NCI-H82 treated with DMSO at 0.1 percent for 48 hours (cell line): ENCODE measurements around the gene VPS13D.

ENCODE experiments used
- DNase-seq: peaks from one replicate; lab custom pipeline; 2025; ENCODE audit not compliant: unreplicated experiment; lab: John Stamatoyannopoulos, UW

VPS13D gene

DNA sequence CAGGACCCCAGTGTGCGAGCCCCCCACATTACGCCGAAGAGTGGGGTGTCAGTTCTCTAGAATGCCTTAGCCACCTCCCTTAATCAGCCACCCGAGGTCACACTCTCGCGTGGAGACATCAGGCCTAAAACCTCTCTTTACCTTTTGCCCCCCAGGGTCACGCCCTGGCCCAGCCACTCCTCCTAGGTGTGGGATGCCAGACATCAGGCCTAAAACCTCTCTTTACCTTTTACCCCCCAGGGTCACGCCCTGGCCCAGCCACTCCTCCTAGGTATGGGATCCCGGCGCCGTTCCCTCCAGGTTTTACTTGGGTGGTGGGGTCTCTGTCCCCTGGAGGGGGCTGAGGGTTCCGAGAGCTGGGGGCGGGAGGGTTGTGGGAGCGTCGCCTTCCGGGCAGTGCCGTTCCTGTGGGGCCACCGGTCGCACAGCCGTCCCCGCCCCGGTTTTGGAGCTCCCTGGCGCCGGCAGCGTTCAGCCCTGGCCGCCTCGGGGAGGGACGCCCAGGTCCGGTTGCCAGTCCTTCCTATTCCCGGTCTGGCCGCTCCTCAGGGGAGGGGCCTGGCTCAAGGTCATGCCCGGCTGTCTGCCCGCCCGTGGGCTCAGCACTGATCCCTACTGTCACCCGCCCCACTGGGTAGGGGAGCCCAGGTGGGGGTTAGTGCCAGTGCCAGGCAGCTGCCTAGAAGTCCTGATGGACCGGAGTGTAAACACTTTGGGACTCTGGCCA lies 882 bp downstream of the VPS13D start:
- DNase-seq = no peak

DNA sequence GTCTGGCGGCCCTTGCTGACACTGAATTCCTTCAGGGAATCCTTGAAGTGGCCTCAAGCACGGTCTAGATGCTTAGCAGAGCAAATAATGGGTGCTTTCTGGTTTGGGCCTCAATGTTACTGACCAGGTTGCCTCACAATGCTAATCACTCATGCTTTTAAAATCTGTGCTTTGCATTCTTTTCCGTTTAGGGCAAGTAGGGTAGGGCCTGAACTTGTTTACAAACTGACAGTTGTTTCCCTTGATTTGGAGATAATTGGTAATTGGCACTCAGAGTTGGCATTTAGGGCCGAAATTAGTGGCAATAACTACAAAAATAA lies 1.4 kb downstream of the VPS13D start:
- no peak for DNase-seq

DNA sequence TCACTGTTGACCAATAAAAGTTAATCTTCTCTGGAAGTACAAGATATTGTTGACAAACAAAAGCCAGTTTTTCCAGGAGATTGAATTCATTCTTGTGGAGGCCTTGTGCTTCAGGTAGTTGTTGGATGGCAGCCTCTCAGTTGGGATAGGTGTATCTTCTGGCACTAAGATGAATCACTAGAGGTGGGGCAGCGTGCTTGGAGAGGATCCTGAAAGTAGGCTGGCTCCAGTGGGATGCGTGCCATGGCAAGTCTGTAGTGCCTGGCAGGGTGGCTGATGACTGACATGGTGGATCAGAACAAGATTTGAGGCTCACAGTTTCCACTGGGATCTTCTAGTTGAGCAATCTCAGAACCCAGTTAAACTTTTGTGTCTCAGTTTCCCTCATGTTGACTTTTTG lies 2.4 kb downstream of the VPS13D start:
- DNase-seq = no peak

DNA sequence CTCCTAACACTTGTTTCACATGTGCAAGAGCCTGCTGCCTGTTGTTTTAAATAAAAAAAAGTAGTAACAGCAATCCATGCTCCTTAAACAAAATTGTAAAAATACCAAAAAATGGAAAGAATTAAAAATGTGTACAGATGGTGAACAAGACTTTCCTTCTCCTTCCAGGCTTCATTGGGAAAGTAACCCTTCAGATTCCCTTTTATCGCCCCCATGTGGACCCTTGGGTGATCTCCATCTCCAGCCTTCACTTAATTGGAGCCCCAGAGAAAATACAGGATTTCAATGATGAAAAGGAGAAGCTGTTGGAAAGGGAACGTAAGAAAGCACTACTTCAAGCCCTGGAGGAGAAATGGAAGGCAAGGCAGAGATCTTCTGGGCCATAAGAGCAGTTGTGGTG lies 14.2 kb downstream of the VPS13D start:
- no peak for DNase-seq

DNA sequence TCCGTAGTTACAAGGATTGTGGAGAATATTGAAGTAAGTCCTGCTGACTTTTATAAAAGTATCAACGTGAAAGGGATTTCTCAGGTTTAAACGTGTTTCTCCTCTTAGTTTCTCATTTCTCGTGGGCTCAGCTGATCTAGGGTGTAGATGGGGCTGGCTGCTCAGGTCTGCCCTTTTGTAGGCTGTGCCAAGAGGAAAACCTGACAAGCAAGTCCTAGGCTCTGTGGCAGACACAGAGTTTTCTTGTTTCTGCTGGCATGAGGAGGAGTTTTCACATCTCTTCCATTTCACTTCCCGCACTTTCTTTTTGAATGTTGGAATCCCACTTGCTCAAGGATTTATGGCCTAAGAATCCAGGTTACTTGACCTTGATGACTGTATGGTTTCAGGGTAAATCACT lies 14.8 kb downstream of the VPS13D start:
- DNase-seq = no peak

DNA sequence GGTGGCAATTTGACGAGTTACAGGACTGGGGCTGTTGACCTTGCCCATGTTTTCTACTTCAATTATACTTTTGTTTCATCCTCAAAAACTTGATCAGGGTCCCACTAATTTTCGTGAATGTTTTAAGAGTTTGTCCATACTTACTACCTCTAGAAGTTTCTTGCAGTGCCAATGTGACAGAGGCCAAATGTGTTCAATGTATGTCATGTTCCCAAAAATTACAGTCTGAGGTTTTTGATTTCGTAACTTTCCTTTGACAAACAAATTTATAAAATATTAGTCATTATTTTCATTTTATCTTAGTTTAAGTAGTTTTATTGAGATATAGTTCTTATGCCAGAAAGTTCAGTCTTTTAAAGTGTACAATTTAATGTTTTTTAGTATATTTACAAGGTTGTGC lies 15.3 kb downstream of the VPS13D start:
- no peak for DNase-seq

DNA sequence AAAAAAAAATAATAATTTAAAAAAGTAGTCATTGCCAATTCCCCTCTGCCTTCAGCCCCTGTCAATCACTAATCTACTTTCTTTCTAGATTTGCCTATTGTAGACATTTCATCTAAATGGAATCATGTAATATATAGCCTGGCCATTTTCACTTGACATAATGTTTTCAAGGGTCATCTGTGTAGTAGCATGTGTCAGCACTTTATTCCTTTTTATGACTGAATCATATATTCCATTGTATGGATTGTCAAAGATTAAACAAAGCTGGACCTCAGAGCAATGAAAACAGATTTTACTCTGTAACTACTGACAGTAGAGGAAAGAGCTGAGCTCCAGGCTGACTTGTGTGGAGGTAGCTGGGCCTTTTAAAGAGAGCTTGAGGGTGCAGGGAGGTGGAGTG lies 15.9 kb downstream of the VPS13D start:
- no peak for DNase-seq

DNA sequence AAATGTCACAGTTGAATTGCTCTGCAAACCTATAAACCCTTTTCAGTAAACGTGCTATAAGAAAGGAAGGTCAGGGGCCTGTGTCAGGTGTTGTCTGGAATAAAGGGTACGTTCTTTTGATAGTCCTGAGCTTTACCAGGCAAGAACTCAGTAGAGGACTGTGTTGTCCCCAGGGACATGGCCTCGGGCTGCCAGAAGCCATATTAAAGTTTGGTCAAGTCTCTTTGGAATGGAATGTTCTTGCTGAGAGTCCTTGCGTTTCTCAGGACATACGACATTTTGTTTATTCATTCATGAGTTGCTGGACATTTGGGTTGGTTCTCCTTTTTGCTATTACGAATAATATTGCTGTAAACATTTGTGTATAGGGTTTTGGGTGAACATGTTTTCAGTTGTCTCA lies 16.8 kb downstream of the VPS13D start:
- no peak for DNase-seq

DNA sequence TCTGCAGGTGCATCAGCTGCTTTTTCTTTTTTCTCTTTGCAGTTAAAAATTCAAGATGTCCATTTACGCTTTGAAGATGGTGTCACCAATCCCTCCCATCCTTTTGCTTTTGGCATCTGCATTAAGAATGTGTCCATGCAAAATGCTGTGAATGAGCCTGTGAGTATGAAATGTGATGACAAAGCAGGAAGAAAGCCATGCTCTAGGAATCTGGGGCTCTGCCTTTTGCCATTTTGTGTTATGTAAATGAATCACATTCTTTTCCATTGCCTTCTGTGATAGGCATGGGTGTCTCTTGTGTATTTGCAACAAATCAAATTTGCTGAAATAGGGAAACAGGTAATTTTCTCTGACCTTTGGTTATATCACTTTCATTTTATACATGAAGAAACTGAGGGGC lies 19.4 kb downstream of the VPS13D start:
- no peak for DNase-seq

DNA sequence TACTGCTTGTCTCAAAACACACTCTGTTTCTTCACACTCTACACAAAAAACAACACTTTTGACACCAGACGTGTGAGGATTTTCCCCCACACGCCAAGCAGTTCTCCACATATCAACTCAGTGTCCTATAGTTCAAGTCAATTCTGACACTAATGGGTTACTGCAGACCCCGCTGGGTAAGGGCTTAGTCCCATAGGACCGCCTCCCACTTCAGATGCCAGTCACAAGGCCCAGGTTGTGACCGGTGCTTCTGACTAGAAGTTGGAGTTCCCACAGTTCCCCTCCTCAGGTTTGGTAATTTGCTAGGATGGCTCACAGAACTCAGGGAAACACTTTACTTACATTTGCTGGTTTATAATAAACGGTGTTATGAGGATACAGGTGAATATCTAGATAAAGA lies 19.9 kb downstream of the VPS13D start:
- DNase-seq = no peak

DNA sequence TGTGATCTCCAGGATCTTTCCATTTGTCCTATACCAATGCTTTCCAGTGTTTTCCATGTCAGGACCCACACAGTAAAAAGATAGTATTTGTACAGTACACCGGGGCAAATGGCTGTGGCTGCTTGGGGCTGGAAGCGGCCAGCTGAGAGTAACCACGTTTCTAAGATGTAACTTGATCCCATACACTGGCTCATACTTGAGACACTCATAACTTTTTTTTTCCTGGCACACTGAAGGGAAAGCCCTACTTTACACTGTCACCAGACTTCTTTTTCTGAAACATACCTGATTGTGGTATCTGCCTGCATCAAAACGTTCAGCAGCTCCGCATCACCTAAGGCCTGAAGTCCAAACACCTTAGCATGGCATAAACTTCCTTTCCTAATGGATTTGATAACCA lies 21.6 kb downstream of the VPS13D start:
- DNase-seq = no peak

DNA sequence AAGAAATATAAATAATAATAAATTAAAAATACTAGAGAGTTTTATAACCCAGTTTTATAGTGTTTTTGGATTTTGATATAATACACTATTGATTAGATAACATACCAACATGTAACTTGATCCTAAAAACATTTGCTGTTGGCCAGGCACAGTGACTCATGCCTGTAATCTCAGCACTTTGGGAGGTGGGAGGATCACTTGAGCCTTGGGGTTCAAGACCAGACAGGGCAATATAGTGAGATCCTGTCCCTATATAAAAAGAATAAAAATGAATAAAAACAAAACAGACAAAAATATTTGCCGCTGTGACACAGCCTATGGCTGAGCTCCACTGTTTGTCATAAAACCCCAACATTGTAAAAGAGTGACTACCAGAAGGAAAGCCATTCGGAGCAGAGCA lies 26.1 kb downstream of the VPS13D start:
- DNase-seq = no peak

DNA sequence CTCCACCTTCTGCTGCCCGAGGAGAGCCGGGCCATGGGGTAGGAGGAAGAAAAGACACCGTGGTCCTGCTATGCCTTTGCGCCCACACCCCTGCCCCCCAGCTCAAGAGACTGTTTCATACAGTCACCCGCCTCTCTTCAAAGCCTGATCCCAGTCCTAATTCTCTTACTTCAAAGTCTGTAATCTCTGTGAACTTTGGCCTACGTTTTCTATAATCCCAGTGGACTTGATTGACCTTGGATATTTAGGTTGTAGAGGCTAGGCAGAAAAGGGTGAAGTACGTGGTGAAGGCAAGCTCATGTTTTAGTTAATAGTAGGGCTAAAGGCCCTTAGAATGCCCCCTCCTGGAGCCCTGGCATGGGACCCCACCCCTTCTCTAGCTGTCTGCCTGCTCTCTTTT lies 28.4 kb downstream of the VPS13D start:
- peak; percentile 9 for DNase-seq

DNA sequence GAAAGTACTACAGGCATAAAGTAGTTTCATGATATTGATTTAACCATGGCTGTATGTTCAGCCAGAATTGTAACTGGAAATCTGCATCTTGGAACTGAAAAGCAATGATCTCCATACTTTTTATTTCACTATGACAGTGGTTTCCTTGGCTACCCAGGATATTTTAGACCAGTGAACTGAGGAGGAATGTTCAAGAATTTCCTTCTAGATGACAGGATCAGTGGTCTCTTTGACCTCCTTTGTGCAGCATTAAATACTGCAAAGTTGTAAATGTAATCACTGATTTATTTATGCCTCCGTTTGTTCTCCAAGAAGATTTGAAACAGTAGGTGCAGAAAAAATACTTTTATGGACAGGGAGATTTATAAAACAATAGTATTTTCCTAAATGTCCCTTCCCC lies 39.5 kb downstream of the VPS13D start:
- DNase-seq = no peak

DNA sequence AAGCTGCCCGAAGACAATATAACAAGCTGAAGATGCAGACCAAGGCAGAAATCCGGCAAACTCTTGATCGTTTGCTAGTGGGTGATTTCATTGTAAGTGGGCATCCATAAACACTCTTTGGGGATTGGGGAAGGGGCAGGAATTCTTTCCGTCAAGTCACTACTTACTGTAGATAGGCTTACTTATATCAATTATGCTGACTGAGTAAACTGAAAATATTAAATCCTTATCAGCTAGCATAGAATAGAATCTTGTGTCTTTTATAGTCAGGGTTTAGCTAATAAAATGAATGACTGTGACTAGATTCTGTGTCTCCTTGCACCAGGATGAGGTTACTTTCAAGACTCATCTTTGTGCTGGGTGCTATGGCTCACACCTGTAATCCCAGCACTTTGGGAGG lies 41.2 kb downstream of the VPS13D start:
- DNase-seq = no peak

DNA sequence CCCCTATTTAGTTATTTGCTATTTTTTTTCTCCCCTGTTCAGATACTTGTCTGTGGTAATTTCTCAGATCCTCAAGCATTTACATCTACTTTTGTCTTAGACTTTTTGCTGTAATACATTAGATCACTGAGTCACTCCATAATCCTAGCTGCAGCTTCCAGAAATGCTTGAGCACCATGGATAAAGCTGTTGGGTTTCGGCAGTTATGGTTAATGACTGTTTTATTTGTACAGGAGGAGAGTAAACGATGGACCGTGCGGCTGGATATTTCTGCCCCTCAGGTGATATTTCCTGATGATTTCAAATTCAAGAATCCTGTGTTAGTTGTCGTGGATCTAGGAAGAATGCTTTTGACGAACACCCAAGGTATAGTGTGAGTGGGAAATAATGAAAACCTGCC lies 42.9 kb downstream of the VPS13D start:
- DNase-seq = no peak

DNA sequence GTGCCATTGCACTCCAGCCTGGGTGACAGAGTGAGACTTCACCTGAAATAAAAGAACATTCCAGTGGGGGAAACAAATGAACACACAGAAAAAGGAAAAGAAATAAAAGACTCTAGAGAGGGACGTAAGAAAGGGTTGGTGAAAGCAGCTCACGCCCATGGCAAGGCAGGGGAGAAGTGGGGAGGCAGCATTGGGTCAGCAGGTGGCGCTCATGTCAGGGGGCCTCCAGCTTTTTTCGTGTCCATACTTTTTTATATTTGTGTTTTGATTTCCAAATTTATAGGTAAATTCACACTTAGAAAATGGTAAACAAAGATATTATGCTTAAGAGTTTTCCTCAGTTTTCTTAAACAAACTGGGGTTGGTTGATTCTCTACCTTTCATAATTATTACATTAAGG lies 45.5 kb downstream of the VPS13D start:
- DNase-seq = no peak

DNA sequence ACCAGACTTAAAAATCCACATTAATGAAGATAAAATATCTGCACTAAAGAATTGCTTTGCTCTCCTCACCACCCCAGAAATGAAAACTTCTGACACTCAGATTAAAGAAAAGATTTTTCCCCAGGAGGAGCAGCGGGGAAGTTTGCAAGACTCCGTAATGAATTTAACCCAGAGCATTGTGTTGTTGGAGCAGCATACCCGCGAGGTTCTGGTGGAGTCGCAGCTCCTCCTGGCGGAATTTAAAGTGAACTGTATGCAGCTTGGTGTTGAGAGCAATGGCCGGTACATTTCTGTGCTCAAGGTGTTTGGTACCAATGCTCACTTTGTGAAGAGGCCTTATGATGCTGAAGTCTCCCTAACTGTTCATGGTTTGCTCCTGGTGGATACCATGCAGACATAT lies 46.4 kb downstream of the VPS13D start:
- no peak for DNase-seq

DNA sequence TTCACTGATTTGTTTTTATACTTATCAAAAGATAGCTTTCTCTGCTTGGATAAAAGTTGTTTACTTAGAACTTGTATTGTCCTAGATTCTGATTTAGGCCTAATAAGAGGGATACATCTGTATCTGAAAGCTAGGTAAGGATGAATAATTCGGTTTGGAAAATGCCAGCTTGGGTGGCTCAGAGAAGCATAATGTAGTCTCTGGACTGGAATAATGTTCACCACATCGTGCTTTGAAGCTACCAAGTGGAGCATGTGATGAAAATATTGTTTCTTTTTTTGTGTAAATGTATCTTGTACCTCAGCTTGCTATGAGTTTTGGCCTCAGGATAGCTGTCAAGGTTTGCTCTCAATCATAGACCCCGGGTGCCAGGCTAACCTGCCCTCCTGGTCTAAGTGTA lies 49.2 kb downstream of the VPS13D start:
- no peak for DNase-seq

DNA sequence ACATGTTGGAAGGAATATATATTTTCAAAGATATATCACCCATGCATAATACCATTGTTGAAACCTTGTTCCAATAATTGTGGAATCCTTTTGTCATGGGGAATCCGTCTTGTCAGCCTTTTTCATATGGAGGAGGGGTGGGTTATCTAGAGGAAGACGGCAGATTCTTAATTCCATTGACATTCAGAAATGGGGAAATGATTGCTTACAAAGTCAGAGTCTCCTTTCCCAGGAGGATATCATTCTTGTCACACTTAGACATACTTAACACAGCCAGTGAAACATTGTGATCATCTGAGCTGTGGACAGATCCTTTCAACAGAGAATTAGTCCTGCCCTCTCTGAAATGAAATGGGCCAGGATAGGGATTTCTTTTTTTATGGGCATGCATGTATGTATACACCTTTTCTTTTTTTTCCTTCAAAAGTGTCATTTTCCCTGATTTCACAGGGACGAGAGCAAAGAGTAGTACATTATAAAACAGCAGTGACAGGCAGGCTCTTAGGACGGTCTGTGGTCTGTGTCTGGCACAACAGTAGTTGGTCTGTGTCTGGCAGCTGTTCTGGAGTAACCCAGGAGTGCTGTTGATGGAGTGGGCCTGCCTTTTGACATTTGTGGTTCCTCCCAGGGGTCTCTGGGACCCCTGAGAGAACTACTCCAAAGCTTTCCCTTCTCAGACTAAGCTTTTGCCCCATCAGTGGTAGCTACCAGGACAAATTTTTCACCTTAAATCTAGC lies 50.1 kb downstream of the VPS13D start:
- no peak for DNase-seq

DNA sequence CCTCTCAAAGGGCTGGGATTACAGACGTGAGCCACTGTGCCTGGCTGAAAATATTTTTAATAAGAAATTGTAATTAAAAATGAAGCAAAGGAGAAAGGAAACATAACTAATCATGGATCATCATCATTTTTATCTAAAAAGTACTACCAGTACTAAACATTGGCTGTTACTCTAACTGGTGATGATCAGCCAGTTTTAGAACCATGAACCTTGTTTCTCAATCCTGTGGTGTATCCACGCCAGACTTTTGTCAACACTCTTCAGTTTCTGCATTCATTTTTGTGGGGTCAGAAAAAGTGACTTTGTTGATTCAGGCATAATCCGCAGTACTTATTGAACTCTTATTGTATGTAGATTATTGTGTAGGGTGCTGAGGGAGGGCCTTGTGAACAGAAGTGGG lies 52.3 kb downstream of the VPS13D start:
- no peak for DNase-seq

DNA sequence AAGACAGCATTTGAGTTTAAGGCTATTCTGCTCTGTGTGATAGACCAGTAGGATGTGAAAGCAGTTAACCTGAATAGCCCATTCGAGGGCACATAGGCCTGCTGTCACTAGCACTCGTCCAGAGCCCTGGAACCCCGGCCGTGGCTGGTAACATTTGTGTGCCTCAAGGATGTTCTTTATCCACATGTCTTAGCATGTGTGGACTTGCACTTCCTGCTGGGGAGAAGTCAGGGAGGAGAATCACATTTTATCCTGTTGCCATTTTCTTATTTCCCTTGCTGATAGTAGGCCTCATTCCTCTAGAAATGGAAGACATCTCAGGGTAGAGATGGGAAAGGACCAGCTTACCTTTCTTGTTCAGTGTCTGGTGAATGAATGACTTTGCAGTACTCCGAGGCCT lies 54.7 kb downstream of the VPS13D start:
- no peak for DNase-seq

DNA sequence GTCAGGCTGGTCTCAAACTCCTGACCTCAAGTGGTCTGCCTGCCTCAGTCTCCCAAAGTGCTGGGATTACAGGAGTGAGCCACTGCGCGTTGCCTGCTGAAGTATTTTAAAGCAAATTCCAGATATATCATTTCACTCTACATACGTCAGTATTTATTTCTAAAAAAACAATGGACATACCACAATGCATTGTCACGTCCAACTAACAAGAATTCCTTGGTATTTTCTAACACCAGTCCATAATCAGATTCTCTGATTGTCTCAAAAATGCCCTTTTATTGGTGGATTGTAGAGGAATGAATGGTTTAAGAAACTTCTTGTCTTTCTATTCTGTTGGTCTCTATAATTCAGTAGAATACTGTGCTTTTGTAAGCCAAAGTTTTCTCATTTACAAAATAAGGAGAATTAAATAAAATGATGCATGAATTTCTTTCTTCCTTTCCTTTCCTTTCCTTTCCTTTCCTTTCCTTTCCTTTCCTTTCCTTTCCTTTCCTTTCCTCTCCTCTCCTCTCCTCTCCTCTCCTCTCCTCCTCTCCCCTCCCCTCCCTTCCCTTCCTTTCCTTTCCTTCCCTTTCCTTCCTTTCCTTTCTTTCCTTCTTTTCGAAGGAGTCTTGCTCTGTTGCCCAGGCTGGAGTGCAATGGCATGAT lies 55.8 kb downstream of the VPS13D start:
- no peak for DNase-seq
